Measurements from ENCODE around the gene XYLT1. TPM values are rescaled to one million over a fixed set of nuclear protein-coding genes. Genes with fewer than 3 reads are reported as not detected.

The XYLT1 gene
- total and polyA plus RNA-seq, 2 of the 13 experiments (the other 11 are each of a cell fraction or from before 2014, with no cell fraction given): not detected

DNA sequence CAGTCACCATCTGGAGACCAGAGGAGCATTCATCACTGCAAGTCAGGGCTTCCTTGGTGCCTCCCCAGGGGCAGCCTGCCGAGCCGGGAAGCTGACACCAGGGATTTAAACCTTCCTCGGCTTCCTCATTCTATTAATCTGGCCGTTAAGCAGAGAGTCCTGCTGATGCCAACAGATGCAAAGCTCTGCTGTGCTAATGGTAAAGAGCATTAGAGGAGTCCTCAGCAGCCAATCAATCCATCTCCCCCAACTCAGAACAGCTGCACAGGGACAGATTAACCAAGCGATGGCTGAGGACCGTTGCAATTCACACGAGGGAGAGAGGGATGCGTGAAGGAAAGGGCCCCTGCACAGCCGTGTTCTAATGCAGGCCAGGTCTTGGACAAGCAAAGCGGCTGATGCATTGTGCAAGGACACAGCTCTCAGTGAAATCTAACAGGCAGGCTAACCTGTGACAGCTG is 116.6 kb downstream of the XYLT1 start:
- Histone ChIP-seq H3K4me3 (replicated peaks in 1 of 3; ENCODE audit: insufficient read depth in 1 of 3, low read depth in 2 of 3, low read length in 3 of 3) (no peak overlapping the region), H3K9me3 (ENCODE audit: low read length) (no peaks in the 10 kb centered on the region), H3K36me3 (replicated peaks in 1 of 2; ENCODE audit: control insufficient read depth in 1 of 2, insufficient read depth in 2 of 2, low read length in 2 of 2) (no peaks in the 10 kb centered on the region), H3K27me3 (ENCODE audit: control insufficient read depth in 1 of 2, insufficient read depth in 2 of 2, low read length in 2 of 2) (peaks cover 0 to 24% of the 10 kb centered on the region in 2 experiments; a peak in 2 of 5 replicates), H4K20me1 (ENCODE audit: insufficient read depth, low read length) (no peaks in the 10 kb centered on the region), H3K4me1 (ENCODE audit: insufficient read depth, low read length) (no peaks in the 10 kb centered on the region), H3K4me2 (ENCODE audit: low read depth, low read length) (no peak overlapping the region), H3K27ac (ENCODE audit: extremely low read length, insufficient read depth, low read length) (no peak overlapping the region), H3K9ac (ENCODE audit: insufficient read depth, low read depth, low read length) (no peak overlapping the region), H3K79me2 (ENCODE audit: insufficient read depth, low read length) (no peaks in the 10 kb centered on the region), H2AFZ (ENCODE audit: low read length) (no peak overlapping the region)
- intact Hi-C loops (cut with micrococcal nuclease; ENCODE audit: unreplicated experiment): no loop called here
- ChIA-PET CTCF (ENCODE audit: low intra/inter-chr PET ratio, low total read pairs) (no interaction called here), POLR2A (no interaction called here)
- ATAC-seq: no peak
- FAIRE-seq: no peak
- 8% methylated on average over 10 of the region's 10 CpGs for WGBS (ENCODE audit: low lambda C conversion rate)
- no TSS peak for BruUV-seq (replicated peaks)
- no peak for DNase-seq (ENCODE audit: low spot score)
- TF ChIP-seq THRA (CRISPR knock-in tag; IDR thresholded peaks at IDR 0.05; ENCODE audit: borderline replicate concordance) (no peak), SMAD1 (CRISPR knock-in tag; IDR thresholded peaks at IDR 0.05; ENCODE audit: borderline replicate concordance, low read depth) (no peak), HNRNPK (IDR thresholded peaks at IDR 0.05; ENCODE audit: low read depth, low read length, poor library complexity, severe bottlenecking) (no peak), IKZF1 (IDR thresholded peaks at IDR 0.05) (no peak), ZNF563 (CRISPR knock-in tag; IDR thresholded peaks at IDR 0.05) (no peak), CREBL2 (CRISPR knock-in tag; IDR thresholded peaks at IDR 0.05; ENCODE audit: borderline replicate concordance) (no peak), TBP (CRISPR knock-in tag; IDR thresholded peaks at IDR 0.05) (no peak), ZNF124 (CRISPR knock-in tag; IDR thresholded peaks at IDR 0.05) (no peak), ZC3H4 (CRISPR knock-in tag; IDR thresholded peaks at IDR 0.05; ENCODE audit: borderline replicate concordance) (no peak), ZC3H13 (CRISPR knock-in tag; IDR thresholded peaks at IDR 0.05) (no peak)
- in situ Hi-C loops (cut with HindIII; ENCODE audit: extremely low pct_ligation_motif_present, low pct_unique_long_range_greater_than_20kb): no loop called here

All from HepG2 (cell line).